GM20431 (cell line): Measurements from ENCODE around the gene GDF15.
"Not testable (repeated sequence)": the region's sequence is repeated elsewhere in the genome, so short reads cannot be mapped to it uniquely, and the experiment has no call there.

Experiments
- in situ Hi-C: fragments of 300-500 bp; cut with MseI, MboI; formaldehyde crosslinking; loops from one replicate; pipeline ENCODE4 v1.15.0; 2020; ENCODE audit warnings: low sequenced_read_pairs; ENCODE audit not compliant: unreplicated experiment

Gene GDF15

GRCh38 chr19:18385675-18386542 lies at the start of gene GDF15:
Gene GDF15, plus strand, starts transcription at chr19:18386158. Its CDS starts 32 bp downstream, at chr19:18386190.
- in situ Hi-C loops: no loop called here

- in situ Hi-C loops: no loop called here
Observed at GRCh38 chr19:18338541-18338940, 47.4 kb upstream of the GDF15 start.

GRCh38 chr19:18339723-18340122 lies 46.2 kb upstream of the GDF15 start:
- in situ Hi-C loops: loop anchor here (10.0 kb wide), 1 partner anchor 75 kb away; the partner anchor contains the start of gene SSBP4

DNA sequence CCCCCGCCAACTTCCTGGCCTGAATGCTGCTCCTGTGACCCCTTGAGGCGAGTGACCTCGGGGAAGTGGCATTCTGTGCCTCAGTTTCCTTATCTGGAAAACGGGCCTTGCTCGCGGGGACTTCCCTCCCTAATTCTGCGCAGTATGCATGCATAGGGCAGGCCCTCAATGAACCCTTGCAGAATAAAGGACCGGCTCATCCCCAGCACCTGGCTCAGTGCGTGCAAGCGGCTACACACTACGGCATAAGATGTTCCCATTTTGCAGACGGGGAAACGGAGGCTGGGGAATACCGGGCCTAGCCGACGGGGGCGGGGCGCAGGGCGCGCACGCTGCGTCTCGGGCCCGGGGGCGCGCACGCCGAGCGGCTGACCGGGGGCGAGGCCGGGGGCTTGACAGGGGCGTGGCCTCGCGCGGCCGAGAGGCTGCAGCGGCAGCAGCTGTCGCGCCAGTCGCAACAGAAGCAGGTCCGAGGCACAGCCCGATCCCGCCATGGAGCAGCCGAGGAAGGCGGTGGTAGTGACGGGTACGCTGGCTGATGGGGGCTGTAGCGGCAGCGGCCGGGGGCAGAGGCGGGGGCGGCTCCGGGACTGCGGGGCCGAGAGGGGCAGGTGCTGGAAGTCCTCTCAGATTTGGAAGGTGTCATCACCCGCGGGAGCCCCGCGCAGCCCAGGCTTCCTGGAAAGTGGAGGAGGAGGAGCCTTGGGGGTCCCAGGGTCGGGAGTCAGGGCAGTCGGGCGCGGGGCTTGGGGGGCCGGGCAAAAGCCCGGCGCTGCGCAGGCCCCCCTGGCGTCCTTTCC lies 45.6 kb upstream of the GDF15 start, which contains the start of gene PGPEP1:
Gene PGPEP1, plus strand, starts transcription at position 409 of the 800 bp plus-strand sequence. Its CDS starts 84 bp downstream, at position 493.
- in situ Hi-C loops: loop anchor here (10.0 kb wide), 1 partner anchor 74 kb away; the partner anchor contains the start of gene SSBP4

- in situ Hi-C loops: loop anchor here (10.0 kb wide), 1 partner anchor 74 kb away; the partner anchor contains the start of gene SSBP4
Observed at GRCh38 chr19:18340990-18341868, 44.7 kb upstream of the GDF15 start.

- in situ Hi-C loops: loop anchor here (10.0 kb wide), 1 partner anchor 73 kb away; the partner anchor contains the start of gene SSBP4
Observed at GRCh38 chr19:18342090-18342632, 43.8 kb upstream of the GDF15 start.

- in situ Hi-C loops: loop anchor here (10.0 kb wide), 1 partner anchor 70 kb away; the partner anchor contains the start of gene SSBP4
Observed at GRCh38 chr19:18344582-18344950, 41.4 kb upstream of the GDF15 start.

- in situ Hi-C loops: loop anchor here (10.0 kb wide), 1 partner anchor 70 kb away; the partner anchor contains the start of gene SSBP4
Observed at GRCh38 chr19:18345296-18345695, 40.7 kb upstream of the GDF15 start.

DNA sequence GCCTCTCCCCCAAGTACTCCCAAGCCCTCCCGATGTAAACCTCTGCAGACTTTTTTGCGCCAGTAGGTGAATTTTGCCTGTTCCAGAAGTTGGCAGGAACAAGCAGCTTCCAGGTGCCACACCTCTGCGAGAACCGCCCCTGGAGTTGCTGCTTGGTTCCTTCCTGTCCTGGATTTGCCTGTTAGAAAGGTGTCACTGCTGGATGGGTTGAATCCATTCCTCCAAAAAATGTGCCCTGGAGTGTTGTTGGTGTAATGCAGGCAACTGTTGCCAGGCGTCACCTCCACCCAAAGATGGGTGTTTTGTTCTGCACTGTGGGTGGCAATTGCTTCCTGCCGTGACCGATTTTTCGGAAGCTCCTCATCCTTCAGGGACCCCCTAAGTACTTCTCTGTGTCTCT lies 39.9 kb upstream of the GDF15 start:
- in situ Hi-C loops: loop anchor here (10.0 kb wide), 1 partner anchor 69 kb away; the partner anchor contains the start of gene SSBP4

DNA sequence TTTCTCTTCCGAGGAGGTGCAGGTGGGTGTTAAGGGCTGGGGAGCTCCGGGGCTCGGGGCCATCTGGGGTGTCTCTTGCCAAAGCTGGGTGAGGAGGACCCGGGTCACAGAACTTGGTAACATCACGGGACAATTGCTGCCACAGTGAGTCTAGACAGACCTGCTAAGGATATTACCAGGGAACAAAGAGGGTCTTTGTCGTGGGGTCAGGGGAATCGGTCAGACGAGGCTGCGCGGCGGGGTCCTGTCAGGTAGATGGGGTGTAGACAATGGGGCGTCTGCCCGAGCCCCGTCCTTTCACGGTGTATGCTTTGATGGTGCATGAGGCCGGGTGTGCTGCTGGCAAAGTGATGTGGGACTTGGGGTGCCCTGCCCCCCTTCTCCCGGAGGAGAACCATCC lies 37.8 kb upstream of the GDF15 start:
- in situ Hi-C loops: loop anchor here (10.0 kb wide), 1 partner anchor 67 kb away; the partner anchor contains the start of gene SSBP4

DNA sequence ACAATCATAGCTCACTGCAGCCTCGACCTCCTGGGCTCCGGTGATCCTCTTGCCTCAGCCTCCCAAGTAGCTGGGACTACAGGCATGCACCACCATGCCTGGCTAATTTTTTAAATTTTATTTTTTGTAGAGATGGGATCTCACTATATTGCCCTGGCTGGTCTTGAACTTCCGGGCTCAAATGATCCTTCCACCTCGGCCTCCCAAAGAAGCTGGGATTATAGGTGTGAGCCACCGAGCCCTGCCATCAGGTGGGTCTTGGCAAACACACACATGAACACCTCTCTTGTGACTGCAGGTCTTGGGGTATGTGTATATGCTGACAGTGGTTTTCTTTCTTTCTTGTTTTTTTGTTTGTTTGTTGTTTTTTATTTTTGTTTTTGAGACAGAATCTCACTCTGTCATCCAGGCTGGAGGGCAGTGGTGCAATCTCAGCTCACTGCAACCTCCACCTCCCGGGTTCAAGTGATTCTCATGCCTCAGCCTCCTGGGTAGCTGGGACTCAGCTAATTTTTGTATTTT lies 37.1 kb upstream of the GDF15 start:
- in situ Hi-C loops: loop anchor here (10.0 kb wide), 1 partner anchor 66 kb away; the partner anchor contains the start of gene SSBP4

DNA sequence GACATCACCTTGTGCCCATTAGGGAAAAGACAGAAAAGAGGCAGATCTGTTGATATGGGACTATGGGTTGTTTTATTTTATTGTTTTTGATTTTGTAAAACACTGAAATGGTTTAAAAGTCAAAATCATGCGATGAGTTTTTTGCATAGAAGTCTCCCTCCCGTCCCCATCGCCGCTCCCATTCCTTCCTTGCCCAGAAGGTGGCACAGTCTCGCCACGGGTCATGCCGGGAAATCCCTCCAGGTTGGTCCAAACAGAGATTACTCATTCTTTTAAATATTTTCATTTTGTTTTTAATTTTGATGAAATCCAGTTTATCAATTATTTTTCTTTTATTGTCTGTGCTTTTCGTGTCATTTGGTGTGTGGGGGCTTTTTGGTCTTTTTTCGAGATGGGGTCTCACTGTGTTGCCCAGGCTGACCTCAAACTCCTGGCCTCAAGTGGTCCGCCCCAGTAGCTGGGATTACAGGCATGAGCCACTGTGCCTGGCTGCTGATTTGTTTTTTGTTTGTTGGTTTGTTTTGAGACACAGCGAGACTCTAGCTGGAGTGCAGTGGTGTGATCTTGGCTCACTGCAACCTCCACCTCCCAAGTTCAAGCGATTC lies 36.3 kb upstream of the GDF15 start:
- in situ Hi-C loops: loop anchor here (10.0 kb wide), 1 partner anchor 65 kb away; the partner anchor contains the start of gene SSBP4

GRCh38 chr19:18350490-18350889 lies 35.5 kb upstream of the GDF15 start:
- in situ Hi-C loops: no loop called here

GRCh38 chr19:18351544-18351943 lies 34.4 kb upstream of the GDF15 start:
- in situ Hi-C loops: no loop called here

GRCh38 chr19:18353378-18354005 lies 32.5 kb upstream of the GDF15 start:
- in situ Hi-C loops: no loop called here

DNA sequence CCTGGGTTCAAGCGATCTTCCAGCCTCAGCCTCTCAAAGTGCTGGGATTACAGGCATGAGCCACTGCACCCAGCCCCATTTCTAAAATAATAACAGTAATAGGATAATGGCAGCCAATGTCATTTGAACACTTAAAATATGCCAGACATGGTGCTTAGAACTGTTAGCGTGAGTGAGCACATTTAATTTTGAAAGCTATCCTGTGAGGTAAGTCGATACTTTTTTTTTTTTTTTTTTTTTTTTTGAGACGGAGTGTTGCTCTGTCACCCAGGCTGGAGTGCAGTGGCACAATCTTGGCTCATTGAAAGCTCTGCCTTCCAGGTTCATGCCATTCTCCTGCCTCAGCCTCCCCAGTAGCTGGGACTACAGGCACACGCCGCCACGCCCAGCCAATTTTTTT lies 31.2 kb upstream of the GDF15 start:
- in situ Hi-C loops: not testable (repeated sequence)

- in situ Hi-C loops: no loop called here
Observed at GRCh38 chr19:18357041-18357440, 28.9 kb upstream of the GDF15 start.

- in situ Hi-C loops: no loop called here
Observed at GRCh38 chr19:18361646-18362045, 24.3 kb upstream of the GDF15 start.
